ENCODE data around the gene KIF21A. TPM values are rescaled to one million over a fixed set of nuclear protein-coding genes. Genes with fewer than 3 reads are reported as not detected.
A peak's percentile ranks its signal among the peaks of the same experiment; 100 is the strongest.

The KIF21A gene
- polyA plus RNA-seq, 1 of the 3 experiments (the other 2 are of a cell fraction) = 3.6 TPM

DNA sequence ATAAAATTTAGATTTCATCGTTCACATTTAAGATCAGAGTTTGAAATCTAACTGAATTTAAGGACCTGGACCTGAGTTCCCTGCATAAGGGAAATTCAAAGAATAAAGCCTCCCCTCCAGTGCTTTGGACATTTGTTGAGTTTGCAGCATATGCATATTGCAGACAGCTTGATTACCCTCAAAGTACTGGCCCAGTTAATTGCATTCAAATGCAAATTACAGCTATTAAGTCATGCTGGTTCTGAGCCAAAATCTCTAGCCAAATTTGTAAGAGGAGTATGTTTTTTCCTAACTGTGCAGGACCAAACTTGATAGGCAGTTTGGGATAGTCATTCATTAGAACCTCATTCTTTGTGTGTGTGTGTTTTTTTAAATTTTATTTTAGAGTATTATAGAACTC, 9.1 kb upstream of the KIF21A start:
- Histone ChIP-seq H3K4me1 (ENCODE audit: control insufficient read depth in 1 of 2, insufficient read depth in 2 of 2, low read depth in 1 of 2, low read length in 1 of 2) (no peaks in the 10 kb centered on the region), H3F3A (replicated peaks; ENCODE audit: insufficient read depth) (no peaks in the 10 kb centered on the region), H2AFZ (ENCODE audit: low read depth) (no peak overlapping the region), H3K4me2 (no peak overlapping the region), H3K36me3 (replicated peaks in 1 of 2; ENCODE audit: control insufficient read depth in 1 of 2, insufficient read depth in 2 of 2, low read length in 1 of 2) (no peaks in the 10 kb centered on the region), H3K9ac (no peak overlapping the region), H3K4me3 (ENCODE audit: low read depth in 2 of 2, low read length in 1 of 2) (no peak overlapping the region), H3K27ac (ENCODE audit: low read depth in 2 of 2, low read length in 1 of 2) (no peak overlapping the region), H3K9me3 (no peaks in the 10 kb centered on the region), H3K79me2 (ENCODE audit: insufficient read depth) (no peaks in the 10 kb centered on the region), H3K9me2 (no peaks in the 10 kb centered on the region), H4K20me1 (ENCODE audit: insufficient read depth) (no peaks in the 10 kb centered on the region), H3K27me3 (ENCODE audit: insufficient read depth) (no peaks in the 10 kb centered on the region)
- DNase-seq = no peak
- ChIA-PET CTCF (interaction anchor here (0.9 to 1.8 kb wide), 2 partner anchors 8 to 51 kb away, joined by 3 read pairs; no protein-coding TSS in a partner anchor), POLR2A (no interaction called here)
- TF ChIP-seq, protein P1, sequence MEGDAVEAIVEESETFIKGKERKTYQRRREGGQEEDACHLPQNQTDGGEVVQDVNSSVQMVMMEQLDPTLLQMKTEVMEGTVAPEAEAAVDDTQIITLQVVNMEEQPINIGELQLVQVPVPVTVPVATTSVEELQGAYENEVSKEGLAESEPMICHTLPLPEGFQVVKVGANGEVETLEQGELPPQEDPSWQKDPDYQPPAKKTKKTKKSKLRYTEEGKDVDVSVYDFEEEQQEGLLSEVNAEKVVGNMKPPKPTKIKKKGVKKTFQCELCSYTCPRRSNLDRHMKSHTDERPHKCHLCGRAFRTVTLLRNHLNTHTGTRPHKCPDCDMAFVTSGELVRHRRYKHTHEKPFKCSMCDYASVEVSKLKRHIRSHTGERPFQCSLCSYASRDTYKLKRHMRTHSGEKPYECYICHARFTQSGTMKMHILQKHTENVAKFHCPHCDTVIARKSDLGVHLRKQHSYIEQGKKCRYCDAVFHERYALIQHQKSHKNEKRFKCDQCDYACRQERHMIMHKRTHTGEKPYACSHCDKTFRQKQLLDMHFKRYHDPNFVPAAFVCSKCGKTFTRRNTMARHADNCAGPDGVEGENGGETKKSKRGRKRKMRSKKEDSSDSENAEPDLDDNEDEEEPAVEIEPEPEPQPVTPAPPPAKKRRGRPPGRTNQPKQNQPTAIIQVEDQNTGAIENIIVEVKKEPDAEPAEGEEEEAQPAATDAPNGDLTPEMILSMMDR (IDR thresholded peaks at IDR 0.05) = no peak
- no peak for TF ChIP-seq NRF1 (IDR thresholded peaks at IDR 0.05; ENCODE audit: low read depth, low read length)
- WGBS (ENCODE audit: low lambda C conversion rate) = 58% methylated on average over 1 of the region's 1 CpG

DNA sequence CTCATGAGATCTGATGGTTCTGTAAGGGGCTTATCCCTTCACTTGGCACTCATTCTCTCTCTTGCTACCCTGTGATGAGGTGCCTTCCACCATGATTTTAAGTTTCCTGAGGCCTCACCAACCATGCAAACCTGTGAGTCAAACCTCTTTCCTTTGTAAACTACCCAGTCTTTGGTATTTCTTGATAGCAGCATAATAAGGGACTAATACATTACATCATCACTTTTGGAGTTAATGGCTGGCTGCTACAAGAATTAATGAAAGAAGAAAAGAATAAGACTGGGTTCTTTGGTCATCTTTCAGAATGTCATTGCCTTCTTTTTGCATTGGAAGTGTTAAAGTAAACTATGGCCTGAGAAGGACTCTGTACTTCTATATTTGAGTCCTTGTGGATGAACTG, 5.1 kb upstream of the KIF21A start:
- CTCF ChIA-PET = no interaction called here
- Histone ChIP-seq H3F3A (replicated peaks; ENCODE audit: insufficient read depth) (peaks cover 8% of the 10 kb centered on the region), H3K4me2 (no peak overlapping the region), H3K27ac (ENCODE audit: low read depth in 2 of 2, low read length in 1 of 2) (no peak overlapping the region), H3K36me3 (replicated peaks in 1 of 2; ENCODE audit: control insufficient read depth in 1 of 2, insufficient read depth in 2 of 2, low read length in 1 of 2) (no peaks in the 10 kb centered on the region), H3K4me3 (ENCODE audit: low read depth in 2 of 2, low read length in 1 of 2) (no peak overlapping the region), H3K9me2 (no peaks in the 10 kb centered on the region), H3K27me3 (ENCODE audit: insufficient read depth) (no peaks in the 10 kb centered on the region), H2AFZ (ENCODE audit: low read depth) (no peak overlapping the region), H3K9ac (no peak overlapping the region), H3K9me3 (no peaks in the 10 kb centered on the region), H3K79me2 (ENCODE audit: insufficient read depth) (no peaks in the 10 kb centered on the region), H4K20me1 (ENCODE audit: insufficient read depth) (no peaks in the 10 kb centered on the region), H3K4me1 (ENCODE audit: control insufficient read depth in 1 of 2, insufficient read depth in 2 of 2, low read depth in 1 of 2, low read length in 1 of 2) (peaks cover 4 to 11% of the 10 kb centered on the region in 2 experiments; a peak in 2 of 4 replicates)
- POLR2A ChIA-PET = no interaction called here
- no peak for DNase-seq
- TF ChIP-seq FOSL2 (IDR thresholded peaks at IDR 0.05; ENCODE audit: borderline replicate concordance, low read depth) (no peak), JUND (IDR thresholded peaks at IDR 0.05) (no peak), RCOR1 (IDR thresholded peaks at IDR 0.05; ENCODE audit: low read length) (no peak)

DNA sequence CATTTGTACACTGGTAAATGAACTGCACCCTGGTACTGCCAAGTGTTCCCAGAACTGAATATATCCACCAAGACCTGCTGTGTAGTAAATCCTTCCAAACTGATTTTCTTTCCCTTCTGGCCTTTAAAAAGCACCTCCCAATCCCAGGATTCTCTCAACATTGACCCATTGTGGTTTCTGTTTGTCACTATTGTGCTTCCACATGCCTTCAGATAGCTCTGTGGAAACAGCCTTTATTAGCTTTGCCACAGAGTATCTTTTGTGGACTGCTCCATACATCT, 949 bp upstream of the KIF21A start:
- CTCF ChIA-PET = interaction anchor here (0.6 to 2.3 kb wide), 13 partner anchors 8 to 248 kb away, joined by 3 to 11 read pairs (median 4); partner anchors contain the start of gene ABCD2
- Histone ChIP-seq H4K20me1 (ENCODE audit: insufficient read depth) (no peaks in the 10 kb centered on the region), H3K79me2 (ENCODE audit: insufficient read depth) (peaks cover 4% of the 10 kb centered on the region; the same call in 1 of the 2 replicates), H3K36me3 (replicated peaks in 1 of 2; ENCODE audit: control insufficient read depth in 1 of 2, insufficient read depth in 2 of 2, low read length in 1 of 2) (no peaks in the 10 kb centered on the region), H3K9me2 (no peaks in the 10 kb centered on the region), H3K4me2 (peak overlapping the region; percentile 98), H2AFZ (ENCODE audit: low read depth) (peak overlapping the region; percentile 92), H3K27me3 (ENCODE audit: insufficient read depth) (no peaks in the 10 kb centered on the region), H3K27ac (ENCODE audit: low read depth in 2 of 2, low read length in 1 of 2) (peak overlapping the region; percentile 58 to 96), H3K9me3 (no peaks in the 10 kb centered on the region), H3K4me1 (ENCODE audit: control insufficient read depth in 1 of 2, insufficient read depth in 2 of 2, low read depth in 1 of 2, low read length in 1 of 2) (peaks cover 4 to 11% of the 10 kb centered on the region in 2 experiments; a peak in 2 of 4 replicates), H3K9ac (peak overlapping the region; percentile 69; the same call in 1 of the 2 replicates), H3F3A (replicated peaks; ENCODE audit: insufficient read depth) (peaks cover 12% of the 10 kb centered on the region), H3K4me3 (ENCODE audit: low read depth in 2 of 2, low read length in 1 of 2) (peak overlapping the region; percentile 87 to 93)
- POLR2A ChIA-PET = interaction anchor here (0.6 to 1.7 kb wide), 10 partner anchors 23 to 176 kb away, joined by 3 to 8 read pairs (median 4); partner anchors contain the start of gene ABCD2
- no peak for TF ChIP-seq GATA2 (CRISPR knock-in tag; IDR thresholded peaks at IDR 0.05)
- no peak for TF ChIP-seq EP300 (IDR thresholded peaks at IDR 0.05; ENCODE audit: borderline replicate concordance in 1 of 2, low read depth in 1 of 2, low read length in 1 of 2)
- TF ChIP-seq FOXJ3 (CRISPR knock-in tag; IDR thresholded peaks at IDR 0.05) = no peak
- TF ChIP-seq NFIC (IDR thresholded peaks at IDR 0.05; ENCODE audit: borderline replicate concordance) = no peak
- TF ChIP-seq, protein P1 (IDR thresholded peaks at IDR 0.05) = no peak
- TF ChIP-seq, protein P2, sequence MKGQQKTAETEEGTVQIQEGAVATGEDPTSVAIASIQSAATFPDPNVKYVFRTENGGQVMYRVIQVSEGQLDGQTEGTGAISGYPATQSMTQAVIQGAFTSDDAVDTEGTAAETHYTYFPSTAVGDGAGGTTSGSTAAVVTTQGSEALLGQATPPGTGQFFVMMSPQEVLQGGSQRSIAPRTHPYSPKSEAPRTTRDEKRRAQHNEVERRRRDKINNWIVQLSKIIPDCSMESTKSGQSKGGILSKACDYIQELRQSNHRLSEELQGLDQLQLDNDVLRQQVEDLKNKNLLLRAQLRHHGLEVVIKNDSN (IDR thresholded peaks at IDR 0.05; ENCODE audit: borderline replicate concordance, low read depth) = no peak
- TF ChIP-seq JUND (IDR thresholded peaks at IDR 0.05) = no peak
- TF ChIP-seq, protein P3, sequence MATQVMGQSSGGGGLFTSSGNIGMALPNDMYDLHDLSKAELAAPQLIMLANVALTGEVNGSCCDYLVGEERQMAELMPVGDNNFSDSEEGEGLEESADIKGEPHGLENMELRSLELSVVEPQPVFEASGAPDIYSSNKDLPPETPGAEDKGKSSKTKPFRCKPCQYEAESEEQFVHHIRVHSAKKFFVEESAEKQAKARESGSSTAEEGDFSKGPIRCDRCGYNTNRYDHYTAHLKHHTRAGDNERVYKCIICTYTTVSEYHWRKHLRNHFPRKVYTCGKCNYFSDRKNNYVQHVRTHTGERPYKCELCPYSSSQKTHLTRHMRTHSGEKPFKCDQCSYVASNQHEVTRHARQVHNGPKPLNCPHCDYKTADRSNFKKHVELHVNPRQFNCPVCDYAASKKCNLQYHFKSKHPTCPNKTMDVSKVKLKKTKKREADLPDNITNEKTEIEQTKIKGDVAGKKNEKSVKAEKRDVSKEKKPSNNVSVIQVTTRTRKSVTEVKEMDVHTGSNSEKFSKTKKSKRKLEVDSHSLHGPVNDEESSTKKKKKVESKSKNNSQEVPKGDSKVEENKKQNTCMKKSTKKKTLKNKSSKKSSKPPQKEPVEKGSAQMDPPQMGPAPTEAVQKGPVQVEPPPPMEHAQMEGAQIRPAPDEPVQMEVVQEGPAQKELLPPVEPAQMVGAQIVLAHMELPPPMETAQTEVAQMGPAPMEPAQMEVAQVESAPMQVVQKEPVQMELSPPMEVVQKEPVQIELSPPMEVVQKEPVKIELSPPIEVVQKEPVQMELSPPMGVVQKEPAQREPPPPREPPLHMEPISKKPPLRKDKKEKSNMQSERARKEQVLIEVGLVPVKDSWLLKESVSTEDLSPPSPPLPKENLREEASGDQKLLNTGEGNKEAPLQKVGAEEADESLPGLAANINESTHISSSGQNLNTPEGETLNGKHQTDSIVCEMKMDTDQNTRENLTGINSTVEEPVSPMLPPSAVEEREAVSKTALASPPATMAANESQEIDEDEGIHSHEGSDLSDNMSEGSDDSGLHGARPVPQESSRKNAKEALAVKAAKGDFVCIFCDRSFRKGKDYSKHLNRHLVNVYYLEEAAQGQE (IDR thresholded peaks at IDR 0.05; ENCODE audit: low read depth, low read length) = no peak
- no peak for DNase-seq

Measured in SK-N-SH (cell line).